ENCODE measurements around the gene PLEKHD1. TPM values are rescaled to one million over a fixed set of nuclear protein-coding genes. Genes with fewer than 3 reads are reported as not detected.
"Not testable (repeated sequence)": the region's sequence is repeated elsewhere in the genome, so short reads cannot be mapped to it uniquely, and the experiment has no call there.

The PLEKHD1 gene
- total RNA-seq, 2 experiments from 2014 or later = 0.15 to 0.19 TPM

DNA sequence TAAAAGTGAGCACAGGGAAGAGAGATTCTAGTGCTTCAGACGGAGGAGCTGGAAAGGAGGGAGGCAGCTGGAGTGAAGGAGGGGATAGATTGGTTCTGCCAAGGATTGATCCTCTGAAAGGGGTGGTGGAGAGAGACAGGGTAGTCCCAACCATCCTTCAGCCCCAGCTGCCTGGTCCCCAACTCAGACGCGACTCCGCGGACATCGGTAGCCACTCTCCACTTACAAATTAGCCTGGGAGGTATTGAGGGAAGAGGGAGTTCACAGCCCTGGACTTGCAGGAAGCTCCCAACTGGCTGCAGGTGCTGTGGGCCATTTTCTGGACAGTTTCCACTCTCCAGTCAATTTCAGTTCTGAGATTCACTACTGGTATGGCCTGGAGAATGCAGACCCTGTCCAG, 1.2 kb downstream of the PLEKHD1 start:
- no peak for DNase-seq
- Mint-ChIP-seq H3K27me3 (peaks cover 56% of the 10 kb centered on the region), H3K4me3 (no peak overlapping the region), H3K9me3 (no peaks in the 10 kb centered on the region), H3K4me1 (no peaks in the 10 kb centered on the region), H3K27ac (no peak overlapping the region), H3K36me3 (ENCODE audit: low read depth) (no peaks in the 10 kb centered on the region)
- CTCF ChIA-PET = no interaction called here
- POLR2A ChIA-PET = interaction anchor here (0.6 kb wide), 1 partner anchor 153 kb away, joined by 3 read pairs; no protein-coding TSS in a partner anchor

DNA sequence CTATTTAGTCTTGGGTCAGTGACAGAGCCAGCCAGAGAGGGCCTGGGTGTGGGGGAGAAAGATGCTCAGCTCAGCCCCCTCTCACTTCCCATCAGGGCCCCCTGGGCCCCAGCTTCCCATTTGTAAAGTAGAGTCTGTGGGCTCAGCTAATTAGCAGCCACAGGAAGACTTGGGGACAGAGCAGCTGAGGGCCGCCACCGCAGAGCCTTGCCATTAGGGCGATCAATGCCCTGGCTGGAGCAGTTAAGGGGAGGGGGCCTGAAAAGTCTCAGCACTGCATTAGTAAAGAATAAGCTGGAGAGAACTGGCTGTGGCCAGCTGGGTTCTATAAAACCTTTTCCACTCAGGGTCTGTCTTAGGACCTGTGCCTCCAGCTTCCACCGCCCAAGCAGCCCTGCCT, 2.7 kb downstream of the PLEKHD1 start:
- no peaks in the 10 kb centered on the region for H3K9me3 Mint-ChIP-seq
- no peak overlapping the region for H3K4me3 Mint-ChIP-seq
- POLR2A ChIA-PET = no interaction called here
- no peak for DNase-seq
- CTCF ChIA-PET = interaction anchor here (1.3 kb wide), 1 partner anchor 59 kb away, joined by 3 read pairs; no protein-coding TSS in a partner anchor
- H3K27me3 Mint-ChIP-seq = peaks cover 58% of the 10 kb centered on the region
- H3K4me1 Mint-ChIP-seq = no peaks in the 10 kb centered on the region
- H3K27ac Mint-ChIP-seq = no peak overlapping the region
- no peaks in the 10 kb centered on the region for H3K36me3 Mint-ChIP-seq (ENCODE audit: low read depth)

DNA sequence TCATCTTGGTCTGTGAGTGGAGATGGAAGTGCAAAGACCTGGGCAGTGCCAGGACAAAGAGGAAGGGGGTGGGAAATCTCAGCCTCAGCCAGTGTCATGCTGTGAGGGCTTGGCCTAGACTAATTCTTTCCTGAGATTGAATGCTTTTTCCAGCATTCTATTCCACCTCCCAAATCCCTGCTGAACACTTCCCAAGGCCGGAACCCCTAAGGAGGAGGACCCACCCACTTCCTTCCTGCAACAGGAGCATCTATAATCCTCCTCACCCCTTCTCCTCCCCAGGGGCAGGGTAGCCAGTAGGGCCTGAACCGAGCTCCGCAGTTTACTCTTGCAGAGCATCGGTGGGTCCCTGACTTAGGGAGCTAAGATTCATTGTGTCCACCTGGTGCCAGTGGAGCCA, 3.2 kb downstream of the PLEKHD1 start:
- ChIA-PET POLR2A (no interaction called here), CTCF (no interaction called here)
- no peaks in the 10 kb centered on the region for H3K36me3 Mint-ChIP-seq (ENCODE audit: low read depth)
- no peak overlapping the region for H3K27ac Mint-ChIP-seq
- no peaks in the 10 kb centered on the region for H3K9me3 Mint-ChIP-seq
- H3K4me3 Mint-ChIP-seq = no peak overlapping the region
- no peaks in the 10 kb centered on the region for H3K4me1 Mint-ChIP-seq
- H3K27me3 Mint-ChIP-seq = peaks cover 53% of the 10 kb centered on the region
- no peak for DNase-seq

DNA sequence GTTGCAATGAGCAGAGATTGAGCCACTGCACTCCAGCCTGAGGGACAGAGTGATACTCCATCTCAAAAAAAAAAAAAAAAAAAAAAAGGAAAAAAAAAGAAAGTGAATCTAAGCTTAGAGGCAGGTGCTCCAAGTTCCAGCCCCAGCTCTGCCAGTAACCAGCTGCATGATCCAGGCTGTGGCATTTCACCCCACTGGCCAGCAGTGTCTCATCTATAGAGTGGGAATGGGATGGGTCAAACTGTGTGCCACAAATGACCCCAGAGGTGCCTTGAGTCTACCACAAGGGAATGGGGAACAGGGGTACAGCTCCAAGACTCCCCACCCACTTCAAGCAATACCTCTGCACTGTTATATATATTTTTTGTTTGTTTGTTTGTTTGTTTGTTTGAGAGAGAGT, 5.0 kb downstream of the PLEKHD1 start:
- no peak overlapping the region for H3K4me3 Mint-ChIP-seq
- no peaks in the 10 kb centered on the region for H3K9me3 Mint-ChIP-seq
- DNase-seq = no peak
- peaks cover 46% of the 10 kb centered on the region for H3K27me3 Mint-ChIP-seq
- H3K36me3 Mint-ChIP-seq (ENCODE audit: low read depth) = no peaks in the 10 kb centered on the region
- no peaks in the 10 kb centered on the region for H3K4me1 Mint-ChIP-seq
- H3K27ac Mint-ChIP-seq = no peak overlapping the region
- ChIA-PET CTCF (interaction anchor here (0.6 to 0.9 kb wide), 3 partner anchors 39 to 496 kb away, joined by 3 to 4 read pairs (median 3); no protein-coding TSS in a partner anchor), POLR2A (no interaction called here)

GRCh38 chr14:69490219-69490918, 5.8 kb downstream of the PLEKHD1 start:
- Mint-ChIP-seq H3K9me3 (no peaks in the 10 kb centered on the region), H3K27me3 (peaks cover 43% of the 10 kb centered on the region), H3K36me3 (ENCODE audit: low read depth) (no peaks in the 10 kb centered on the region), H3K4me3 (no peak overlapping the region), H3K4me1 (no peaks in the 10 kb centered on the region), H3K27ac (no peak overlapping the region)
- ChIA-PET POLR2A (no interaction called here), CTCF (no interaction called here)
- DNase-seq = no peak

- Mint-ChIP-seq H3K9me3 (no peaks in the 10 kb centered on the region), H3K27me3 (peaks cover 35% of the 10 kb centered on the region), H3K27ac (no peak overlapping the region), H3K4me3 (no peak overlapping the region), H3K4me1 (no peaks in the 10 kb centered on the region), H3K36me3 (ENCODE audit: low read depth) (no peaks in the 10 kb centered on the region)
- ChIA-PET CTCF (no interaction called here), POLR2A (no interaction called here)
- no peak for DNase-seq
Observed at GRCh38 chr14:69491193-69491592, 6.7 kb downstream of the PLEKHD1 start.

- Mint-ChIP-seq H3K4me1 (no peaks in the 10 kb centered on the region), H3K9me3 (no peaks in the 10 kb centered on the region), H3K36me3 (ENCODE audit: low read depth) (no peaks in the 10 kb centered on the region), H3K4me3 (no peak overlapping the region), H3K27me3 (peaks cover 19% of the 10 kb centered on the region), H3K27ac (no peak overlapping the region)
- ChIA-PET POLR2A (no interaction called here), CTCF (interaction anchor here (0.9 kb wide), 1 partner anchor 10 kb away, joined by 3 read pairs; no protein-coding TSS in a partner anchor)
- no peak for DNase-seq
Observed at GRCh38 chr14:69493038-69493437, 8.5 kb downstream of the PLEKHD1 start.

GRCh38 chr14:69493791-69494190, 9.3 kb downstream of the PLEKHD1 start:
- no peak overlapping the region for H3K27ac Mint-ChIP-seq
- ChIA-PET CTCF (interaction anchor here (0.7 kb wide), 1 partner anchor 1380 kb away, joined by 3 read pairs; no protein-coding TSS in a partner anchor), POLR2A (no interaction called here)
- no peaks in the 10 kb centered on the region for H3K9me3 Mint-ChIP-seq
- peaks cover 18% of the 10 kb centered on the region for H3K27me3 Mint-ChIP-seq
- H3K4me1 Mint-ChIP-seq = no peaks in the 10 kb centered on the region
- no peak for DNase-seq
- H3K36me3 Mint-ChIP-seq (ENCODE audit: low read depth) = no peaks in the 10 kb centered on the region
- H3K4me3 Mint-ChIP-seq = no peak overlapping the region

DNA sequence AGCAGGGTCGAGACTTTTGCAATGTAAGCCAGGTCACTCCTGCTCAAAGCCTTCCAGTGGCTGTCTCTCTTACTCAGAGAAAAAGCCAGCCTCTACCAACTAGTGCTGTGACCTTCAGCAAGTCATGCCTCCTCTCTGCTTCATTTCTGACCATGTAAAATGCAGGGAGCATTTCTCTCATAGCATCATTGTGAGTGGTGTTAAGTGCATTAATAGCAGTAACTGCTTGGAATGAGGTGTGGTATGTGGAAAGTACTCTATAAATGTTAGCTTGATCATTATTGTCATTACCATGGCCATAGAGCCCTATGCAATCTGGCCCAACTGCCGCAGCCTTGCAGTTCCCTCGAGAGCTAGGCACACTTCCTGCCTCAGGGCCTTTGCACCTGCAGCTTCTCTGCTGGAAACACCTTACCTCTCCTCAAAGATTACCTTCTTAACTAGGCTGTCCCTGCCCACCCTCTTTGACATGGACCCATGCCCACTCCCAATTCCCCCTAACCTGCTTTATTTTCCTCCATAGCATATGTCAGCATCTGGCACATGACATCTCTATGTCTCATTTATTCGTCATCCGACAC, 10.9 kb downstream of the PLEKHD1 start:
- no peak for DNase-seq
- ChIA-PET CTCF (no interaction called here), POLR2A (no interaction called here)
- Mint-ChIP-seq H3K4me1 (no peaks in the 10 kb centered on the region), H3K36me3 (ENCODE audit: low read depth) (no peaks in the 10 kb centered on the region), H3K9me3 (no peaks in the 10 kb centered on the region), H3K4me3 (no peak overlapping the region), H3K27me3 (peaks cover 16% of the 10 kb centered on the region), H3K27ac (no peak overlapping the region)

DNA sequence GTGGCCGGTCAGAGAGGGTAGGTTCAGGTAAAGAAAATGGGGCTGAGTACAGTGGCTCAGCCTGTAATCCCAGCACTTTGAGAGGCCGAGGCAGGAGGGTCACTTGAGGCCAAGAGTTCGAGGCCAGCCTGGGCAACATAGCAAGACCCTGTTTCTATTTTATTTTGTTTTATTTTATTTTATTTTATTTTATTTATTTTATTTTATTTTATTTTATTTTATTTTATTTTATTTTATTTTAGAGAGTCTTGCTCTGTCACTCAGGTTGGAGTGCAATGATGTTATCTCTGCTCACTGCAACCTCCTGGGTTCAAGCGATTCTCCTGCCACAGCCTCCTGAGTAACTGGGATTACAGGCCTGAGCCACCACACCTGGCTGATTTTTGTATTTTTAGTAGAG, 13.3 kb downstream of the PLEKHD1 start:
- CTCF ChIA-PET = interaction anchor here (0.6 kb wide), 1 partner anchor 113 kb away, joined by 3 read pairs; no protein-coding TSS in a partner anchor
- H3K27me3 Mint-ChIP-seq; H3K4me1 Mint-ChIP-seq; H3K9me3 Mint-ChIP-seq; H3K27ac Mint-ChIP-seq; H3K36me3 Mint-ChIP-seq (ENCODE audit: low read depth); H3K4me3 Mint-ChIP-seq; DNase-seq; POLR2A ChIA-PET: not testable (repeated sequence)

- H3K9me3 Mint-ChIP-seq; DNase-seq; H3K4me3 Mint-ChIP-seq; H3K36me3 Mint-ChIP-seq (ENCODE audit: low read depth); H3K4me1 Mint-ChIP-seq; H3K27ac Mint-ChIP-seq; POLR2A ChIA-PET; H3K27me3 Mint-ChIP-seq: not testable (repeated sequence)
- CTCF ChIA-PET = interaction anchor here (0.6 kb wide), 1 partner anchor 113 kb away, joined by 3 read pairs; no protein-coding TSS in a partner anchor
Observed at GRCh38 chr14:69498286-69498685, 13.8 kb downstream of the PLEKHD1 start.

GRCh38 chr14:69499436-69499835, 14.9 kb downstream of the PLEKHD1 start:
- Mint-ChIP-seq H3K36me3 (ENCODE audit: low read depth) (no peaks in the 10 kb centered on the region), H3K4me1 (no peaks in the 10 kb centered on the region), H3K4me3 (no peak overlapping the region), H3K9me3 (no peaks in the 10 kb centered on the region), H3K27ac (no peak overlapping the region), H3K27me3 (no peaks in the 10 kb centered on the region)
- no peak for DNase-seq
- ChIA-PET CTCF (interaction anchor here (1.1 kb wide), 1 partner anchor 40 kb away, joined by 3 read pairs; no protein-coding TSS in a partner anchor), POLR2A (no interaction called here)

GRCh38 chr14:69500096-69500495, 15.6 kb downstream of the PLEKHD1 start:
- Mint-ChIP-seq H3K9me3 (no peaks in the 10 kb centered on the region), H3K4me1 (no peaks in the 10 kb centered on the region), H3K4me3 (no peak overlapping the region), H3K27ac (no peak overlapping the region), H3K36me3 (ENCODE audit: low read depth) (no peaks in the 10 kb centered on the region), H3K27me3 (no peaks in the 10 kb centered on the region)
- POLR2A ChIA-PET = no interaction called here
- CTCF ChIA-PET = interaction anchor here (1.1 kb wide), 1 partner anchor 41 kb away, joined by 3 read pairs; no protein-coding TSS in a partner anchor
- DNase-seq = no peak

All from activated CD4-positive, alpha-beta T cell treated with anti-CD3 and anti-CD28 coated beads, Interleukin-2, amount 10 ng/mL, durations not matched to agents 7 days and 5 days (primary cell).